CD1c-positive myeloid dendritic cell (primary cell): ENCODE results near the gene IGFL4.

Source experiments
- DNase-seq: peaks from one replicate; pipeline ENCODE4 v3.0.0-alpha.2; 2016; ENCODE audit errors: extremely low spot score

The IGFL4 gene

DNA sequence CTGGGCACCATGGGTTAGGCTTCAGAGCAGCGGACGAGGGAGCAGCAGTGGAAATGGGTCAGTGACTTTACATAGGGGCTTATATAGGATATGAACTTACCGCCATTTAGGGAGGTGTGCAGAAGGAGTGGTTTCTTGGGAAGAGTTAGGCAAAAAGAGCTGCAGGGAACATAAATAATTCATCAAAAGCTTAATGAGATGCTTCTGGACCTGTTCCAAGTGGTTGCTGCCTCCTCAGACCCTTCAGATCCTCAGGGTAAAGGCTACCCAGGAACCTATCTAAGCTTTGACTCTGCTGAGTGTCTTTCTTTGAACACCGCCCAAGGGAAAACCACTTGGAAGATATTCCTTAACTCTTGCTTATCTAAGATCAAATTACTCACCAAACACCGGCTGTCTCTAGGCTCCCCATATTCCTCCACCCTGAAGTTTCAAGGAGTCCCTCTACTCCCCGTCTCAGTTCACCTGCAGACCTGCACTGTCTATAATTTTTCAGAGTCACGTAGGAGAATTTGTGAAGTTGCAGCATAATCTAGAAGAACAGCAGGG lies at the start of gene IGFL4:
IGFL4 (minus strand) TSS at position 51 of the 549 bp plus-strand sequence; CDS start at position 11, 40 bp downstream.
- no peak for DNase-seq

DNA sequence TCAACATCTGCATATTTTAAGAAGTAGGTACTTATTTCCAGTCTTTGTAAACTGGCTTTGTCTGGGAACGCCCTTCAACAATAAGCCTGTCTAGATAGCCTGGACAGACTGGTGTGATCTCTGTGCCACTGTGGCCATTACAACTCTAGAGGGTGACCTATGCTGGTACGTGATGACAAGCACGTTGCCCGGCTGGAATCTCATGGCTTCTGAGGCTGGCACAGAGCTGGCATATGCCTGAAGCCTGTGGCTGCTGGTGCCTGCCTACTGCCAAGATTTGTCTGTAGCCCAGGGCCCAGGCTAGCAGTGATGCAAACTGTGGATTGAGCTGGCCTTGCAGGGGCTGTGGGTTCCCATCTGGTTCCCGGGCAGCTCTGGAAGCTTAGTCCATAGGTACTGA lies 49.6 kb upstream of the IGFL4 start:
- DNase-seq: no peak

DNA sequence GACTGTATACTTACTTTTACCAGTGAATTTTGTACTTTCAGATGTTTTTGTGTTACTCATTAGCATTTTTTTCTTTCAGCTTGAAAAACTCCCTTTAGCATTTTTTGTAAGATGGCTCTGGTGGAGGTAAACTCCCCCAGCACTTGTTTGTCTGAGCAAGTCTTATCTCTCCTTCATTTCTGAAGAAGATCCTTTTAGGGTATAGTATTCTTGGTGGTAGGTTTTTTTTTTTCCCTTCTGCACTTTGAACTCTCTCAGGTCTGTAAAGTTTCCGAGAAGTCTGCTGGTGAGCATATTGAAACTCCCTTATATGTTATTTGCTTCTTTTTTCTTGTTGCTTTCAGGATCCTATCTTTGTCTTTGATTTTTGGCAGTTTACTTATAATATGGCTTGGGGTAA lies 48.6 kb upstream of the IGFL4 start:
- DNase-seq: no peak

DNA sequence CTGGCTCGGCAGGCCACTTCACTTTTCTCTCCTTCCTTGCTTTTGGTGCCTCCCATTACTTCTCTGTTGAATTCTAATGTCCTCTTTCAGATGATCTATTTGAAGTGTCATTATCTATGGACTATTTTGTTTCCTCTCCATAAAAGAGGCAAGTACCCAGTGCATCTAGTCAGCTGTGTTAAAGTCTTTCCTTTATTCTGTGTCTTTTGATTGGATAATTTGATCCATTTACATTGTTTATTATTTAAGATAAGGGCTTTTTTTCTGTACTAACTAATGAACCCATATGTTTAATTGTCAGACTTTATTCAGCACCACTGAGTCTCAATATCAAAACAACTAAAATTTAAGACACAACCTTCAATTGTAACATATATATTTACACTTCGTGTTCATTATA lies 47.3 kb upstream of the IGFL4 start:
- no peak for DNase-seq

DNA sequence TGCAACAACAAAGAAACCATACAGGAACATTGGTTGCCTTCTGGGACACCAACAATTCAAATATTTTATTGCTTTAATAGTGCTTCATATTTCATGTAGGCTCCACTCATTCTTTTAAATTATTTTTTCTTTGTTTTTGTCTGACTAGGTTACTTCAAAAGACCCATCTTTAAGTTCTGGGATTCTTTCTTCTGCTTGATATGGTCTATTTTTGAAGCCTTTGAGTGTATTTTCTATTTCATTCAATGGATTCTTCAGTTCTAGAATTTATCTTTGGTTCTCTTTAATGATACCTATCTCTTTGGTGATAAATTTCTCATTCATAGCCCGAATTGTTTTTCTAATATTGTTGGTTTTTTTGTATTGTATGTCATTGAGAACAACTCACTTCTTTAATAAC lies 45.1 kb upstream of the IGFL4 start:
- no peak for DNase-seq

DNA sequence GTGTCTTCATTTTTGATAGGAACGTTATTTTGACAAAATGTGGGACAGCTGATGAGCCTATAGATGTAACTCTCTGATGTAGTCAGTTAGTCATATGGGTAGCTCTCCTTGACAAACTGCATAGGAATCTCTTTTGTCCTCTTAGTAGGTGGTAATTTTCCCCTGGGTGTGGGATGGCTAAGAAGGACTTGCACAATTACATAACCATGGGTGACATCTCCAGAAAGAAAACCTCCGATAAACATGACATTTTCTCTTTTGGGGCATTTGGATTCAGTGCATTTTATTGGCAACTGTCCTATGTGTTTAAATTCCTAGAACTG lies 41.9 kb upstream of the IGFL4 start:
- no peak for DNase-seq

DNA sequence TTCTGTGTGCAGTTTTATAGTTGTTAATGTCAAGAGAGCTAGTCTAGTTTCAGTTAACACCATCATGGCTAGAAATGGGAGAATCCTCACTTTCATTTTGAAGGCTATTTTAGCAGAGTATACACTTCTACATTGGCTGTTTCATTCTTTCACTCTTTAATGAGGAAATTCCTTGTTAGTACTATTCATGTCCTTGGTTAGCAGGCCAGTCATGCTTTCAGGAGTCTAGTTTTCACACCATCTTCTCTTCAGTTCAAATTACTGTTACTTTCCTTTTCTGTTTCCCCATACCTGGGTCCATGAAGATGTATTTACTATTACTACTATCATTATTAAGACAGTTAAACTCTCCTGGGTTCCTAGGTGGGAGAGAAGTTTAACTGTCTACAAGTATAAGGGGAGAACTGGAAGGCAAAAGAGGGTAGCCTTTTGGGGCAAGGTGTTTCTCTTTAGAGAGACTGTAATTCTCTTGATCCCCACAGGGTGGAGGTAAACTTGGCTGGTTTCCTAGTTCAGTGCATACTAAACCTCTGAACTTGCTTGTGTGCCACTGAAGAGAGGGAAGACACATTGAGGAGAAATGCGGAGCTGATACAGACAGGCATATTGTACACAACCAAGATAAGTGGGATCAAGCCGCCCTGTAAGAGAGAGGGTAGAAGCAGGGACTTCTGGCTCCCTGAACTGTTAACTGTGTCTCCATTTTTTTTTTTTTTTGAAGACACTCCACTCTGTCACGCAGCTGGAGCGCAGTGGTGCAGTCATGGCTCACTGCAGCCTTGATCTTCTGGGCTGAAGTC lies 41.3 kb upstream of the IGFL4 start:
- peak; percentile 50 for DNase-seq

DNA sequence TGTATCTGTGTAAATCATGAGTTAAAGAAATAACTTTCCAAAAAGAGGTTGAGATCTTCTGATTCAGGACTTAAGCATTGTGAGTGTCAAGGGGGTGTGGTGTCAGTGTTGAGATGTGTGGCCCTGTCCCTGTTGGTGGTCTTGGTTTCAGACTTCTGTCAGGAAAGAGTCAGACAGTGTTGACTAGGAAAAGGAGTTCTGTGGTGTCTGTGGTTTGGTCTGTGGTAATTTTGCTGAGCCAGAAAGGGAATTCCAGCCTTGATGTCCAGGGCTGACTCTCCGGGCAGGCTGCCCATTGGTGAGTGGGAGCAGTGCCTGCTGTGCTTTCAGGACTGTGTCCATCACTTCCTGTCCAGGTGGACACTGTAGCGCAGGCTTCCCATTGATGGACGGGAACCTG lies 39.8 kb upstream of the IGFL4 start:
- no peak for DNase-seq

DNA sequence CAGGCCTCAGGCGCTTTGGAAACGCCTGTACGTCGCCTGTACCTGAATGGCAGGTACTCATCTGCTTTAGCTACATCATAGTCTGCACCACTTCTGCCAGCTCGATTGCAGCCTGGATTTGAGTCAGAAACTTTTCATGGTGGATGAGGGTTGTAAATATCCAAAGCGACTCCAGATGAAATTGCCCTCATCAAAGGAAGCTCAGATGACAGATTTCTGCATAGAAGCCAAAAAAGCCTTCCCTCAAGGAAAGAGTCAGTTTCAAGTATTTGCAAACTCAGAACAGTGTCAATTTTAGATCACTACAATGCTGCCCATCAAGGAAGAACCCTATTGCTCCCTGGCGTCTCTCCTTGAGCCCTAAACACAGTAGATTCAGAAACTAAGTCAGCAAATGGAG lies 38.8 kb upstream of the IGFL4 start:
- no peak for DNase-seq

DNA sequence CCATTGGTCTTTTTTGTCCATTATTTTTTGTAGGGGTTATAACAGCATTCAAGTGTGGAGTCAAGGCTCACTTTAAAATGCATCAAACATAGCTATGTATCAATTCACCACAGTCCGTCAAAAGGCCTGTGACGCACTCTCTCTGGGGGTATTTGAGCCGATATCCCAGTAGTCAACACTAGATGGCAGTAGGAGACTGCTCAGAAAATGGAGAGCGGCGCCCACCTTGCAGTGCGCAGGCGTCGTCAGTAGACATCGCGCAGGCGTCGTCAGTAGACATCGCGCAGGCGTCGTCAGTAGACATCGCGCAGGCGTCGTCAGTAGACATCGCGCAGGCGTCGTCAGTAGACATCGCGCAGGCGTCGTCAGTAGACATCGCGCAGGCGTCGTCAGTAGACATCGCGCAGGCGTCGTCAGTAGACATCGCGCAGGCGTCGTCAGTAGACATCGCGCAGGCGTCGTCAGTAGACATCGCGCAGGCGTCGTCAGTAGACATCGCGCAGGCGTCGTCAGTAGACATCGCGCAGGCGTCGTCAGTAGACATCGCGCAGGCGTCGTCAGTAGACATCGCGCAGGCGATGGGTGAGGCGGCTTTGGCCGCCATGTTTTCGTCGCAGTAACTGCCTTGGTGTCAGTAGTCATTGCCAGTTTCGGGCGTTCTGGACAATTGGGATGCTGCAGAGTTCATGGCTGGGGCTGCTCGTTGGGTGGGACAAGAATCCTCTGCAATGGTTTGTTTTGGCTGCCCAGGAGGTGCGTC lies 38.0 kb upstream of the IGFL4 start:
- DNase-seq: peak; percentile 57

DNA sequence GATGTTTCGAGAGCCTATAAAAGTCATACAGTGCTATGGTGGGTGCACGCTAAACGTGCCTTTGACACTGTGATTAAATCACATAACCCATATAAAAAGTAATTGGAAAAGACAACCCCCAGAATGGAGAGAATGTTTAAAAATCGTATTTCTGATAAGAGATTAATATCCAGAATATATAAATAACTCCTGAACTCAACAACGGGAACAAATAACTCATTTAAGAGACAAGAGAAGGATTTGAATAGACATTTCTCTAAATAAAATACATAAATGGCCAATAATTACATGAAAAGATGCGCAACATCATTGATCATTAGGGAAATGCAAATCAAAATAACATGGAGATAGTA lies 37.0 kb upstream of the IGFL4 start:
- DNase-seq: no peak

DNA sequence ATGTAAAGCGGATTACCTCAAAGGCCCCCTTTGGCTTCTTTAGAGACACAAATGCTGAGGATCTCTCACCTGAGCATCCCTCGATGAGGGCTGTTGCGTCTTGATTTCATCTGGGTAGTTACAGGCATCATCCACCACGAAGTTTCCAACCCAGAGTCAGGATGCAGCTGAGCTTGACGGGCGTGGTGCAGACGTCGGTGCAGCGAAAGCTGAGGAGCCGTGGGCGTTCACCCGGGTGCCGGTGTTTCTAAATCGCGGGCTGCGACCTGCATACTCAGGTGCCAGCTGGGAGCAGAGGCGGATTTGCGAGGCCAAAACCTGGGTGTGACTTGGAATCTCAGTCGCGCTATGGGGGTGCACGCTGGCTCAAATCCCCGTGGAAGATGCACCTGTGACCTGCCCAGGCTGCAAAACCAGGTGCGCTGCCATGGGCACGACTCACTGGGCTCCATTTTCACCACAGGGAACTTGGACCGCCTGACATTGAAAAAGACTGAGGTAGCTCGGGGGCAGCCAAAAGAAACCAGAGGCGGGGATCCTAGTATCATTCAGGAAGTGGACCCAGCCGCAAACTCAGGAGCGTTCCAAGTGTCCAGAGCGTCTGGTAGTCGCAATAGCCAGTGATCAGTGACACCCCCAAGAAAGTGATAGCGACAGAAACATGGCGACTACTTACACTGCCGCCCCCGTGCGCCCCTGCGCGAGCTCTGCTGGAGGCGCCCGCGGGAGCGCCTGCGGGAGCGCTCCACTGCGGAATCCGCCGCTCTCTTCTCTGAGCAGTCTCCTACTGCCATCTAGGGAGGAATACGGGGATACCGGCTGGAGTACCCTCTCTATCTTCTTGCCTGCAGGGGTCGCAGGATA lies 36.4 kb upstream of the IGFL4 start:
- peak; percentile 68 for DNase-seq

DNA sequence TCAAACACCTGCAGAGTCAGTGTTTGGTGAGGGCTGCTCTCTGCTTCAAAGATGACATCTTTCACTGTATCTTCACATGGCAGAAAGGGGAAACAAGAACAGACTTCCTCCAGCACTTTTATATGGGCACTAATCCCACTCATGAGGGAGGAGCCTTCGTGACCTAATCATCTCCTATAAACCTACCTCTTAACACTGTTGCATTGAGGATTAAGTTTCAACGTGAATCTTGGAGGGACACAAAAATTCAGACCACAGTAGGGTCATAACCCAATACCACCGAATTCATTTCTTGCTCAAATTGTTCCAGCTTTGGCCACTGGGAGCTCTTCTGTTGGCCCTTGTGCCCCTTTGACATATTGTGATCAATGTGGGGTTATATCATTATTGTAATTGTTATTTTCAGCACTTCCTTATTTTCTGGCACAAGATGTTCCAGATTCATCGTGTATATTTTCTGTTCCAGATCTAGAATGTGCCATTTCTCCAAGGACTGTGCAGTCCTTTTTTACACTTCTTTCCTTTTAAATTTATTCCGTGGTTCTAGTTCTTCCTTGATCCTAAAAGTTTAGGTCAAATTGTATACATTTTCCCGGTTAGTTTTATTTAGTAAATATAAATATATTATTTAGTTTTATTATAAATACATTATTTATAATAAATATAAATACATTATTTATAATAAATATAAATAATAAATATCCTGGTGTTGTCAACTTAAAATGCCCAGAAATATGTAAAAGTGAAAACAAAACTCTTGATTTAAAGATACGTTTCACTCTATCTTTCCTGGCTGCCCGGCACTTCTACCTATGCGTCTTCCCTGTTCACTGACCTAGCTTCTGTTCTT lies 35.5 kb upstream of the IGFL4 start:
- peak; percentile 45 for DNase-seq

DNA sequence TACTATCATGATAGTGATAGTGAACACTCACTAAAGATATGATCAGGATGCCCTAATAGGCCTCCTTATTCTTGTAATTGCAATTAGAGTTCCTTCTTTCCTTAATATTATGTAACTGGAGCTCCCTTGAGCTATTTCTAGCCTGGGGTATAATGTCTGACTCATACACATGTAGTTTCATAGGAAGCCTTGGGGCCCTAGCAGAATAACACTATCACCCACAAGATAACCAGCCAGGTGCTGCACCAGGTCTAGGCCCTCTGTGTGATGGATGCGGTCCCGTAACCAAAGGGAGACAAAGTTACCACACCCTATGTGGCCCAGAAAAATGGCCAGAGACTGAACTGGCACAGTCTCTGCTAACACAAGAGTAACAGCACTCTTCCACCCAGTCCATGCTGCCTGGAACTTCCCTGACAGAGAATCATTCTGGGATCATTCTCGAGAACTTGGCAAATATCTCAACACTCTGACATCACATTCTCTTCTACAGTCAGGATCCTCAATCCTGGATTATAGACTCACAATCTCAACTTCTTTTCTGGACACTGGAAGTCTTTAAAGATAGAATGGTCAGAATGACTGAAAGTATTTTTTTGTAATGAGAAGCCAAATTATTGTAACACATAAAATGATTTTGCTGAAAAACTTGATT lies 32.6 kb upstream of the IGFL4 start:
- no peak for DNase-seq

DNA sequence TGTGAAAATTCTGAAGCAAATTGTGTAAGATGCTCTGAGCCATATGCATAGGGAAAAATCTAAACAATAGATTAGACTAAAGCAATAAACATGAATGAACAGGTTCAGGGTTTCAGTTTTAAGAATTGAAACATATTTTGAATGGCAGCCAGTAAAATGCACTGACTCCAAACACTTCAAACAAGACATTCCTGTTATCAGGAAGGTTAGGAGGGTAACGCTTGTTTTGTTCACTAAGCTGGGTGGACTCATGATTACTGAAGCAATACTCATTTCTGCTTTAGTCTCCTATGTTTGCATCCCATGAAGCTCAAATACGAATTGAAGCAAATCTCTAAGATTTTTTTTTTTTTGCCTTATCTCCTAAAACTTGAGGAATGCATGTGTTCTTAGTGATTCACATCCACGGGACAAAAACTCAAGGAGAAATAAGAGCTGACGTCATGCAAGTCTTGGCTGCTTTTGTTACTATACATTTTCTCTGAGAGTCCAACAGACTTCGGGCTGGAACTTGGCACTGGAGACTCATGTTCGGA lies 29.1 kb upstream of the IGFL4 start:
- DNase-seq: no peak

DNA sequence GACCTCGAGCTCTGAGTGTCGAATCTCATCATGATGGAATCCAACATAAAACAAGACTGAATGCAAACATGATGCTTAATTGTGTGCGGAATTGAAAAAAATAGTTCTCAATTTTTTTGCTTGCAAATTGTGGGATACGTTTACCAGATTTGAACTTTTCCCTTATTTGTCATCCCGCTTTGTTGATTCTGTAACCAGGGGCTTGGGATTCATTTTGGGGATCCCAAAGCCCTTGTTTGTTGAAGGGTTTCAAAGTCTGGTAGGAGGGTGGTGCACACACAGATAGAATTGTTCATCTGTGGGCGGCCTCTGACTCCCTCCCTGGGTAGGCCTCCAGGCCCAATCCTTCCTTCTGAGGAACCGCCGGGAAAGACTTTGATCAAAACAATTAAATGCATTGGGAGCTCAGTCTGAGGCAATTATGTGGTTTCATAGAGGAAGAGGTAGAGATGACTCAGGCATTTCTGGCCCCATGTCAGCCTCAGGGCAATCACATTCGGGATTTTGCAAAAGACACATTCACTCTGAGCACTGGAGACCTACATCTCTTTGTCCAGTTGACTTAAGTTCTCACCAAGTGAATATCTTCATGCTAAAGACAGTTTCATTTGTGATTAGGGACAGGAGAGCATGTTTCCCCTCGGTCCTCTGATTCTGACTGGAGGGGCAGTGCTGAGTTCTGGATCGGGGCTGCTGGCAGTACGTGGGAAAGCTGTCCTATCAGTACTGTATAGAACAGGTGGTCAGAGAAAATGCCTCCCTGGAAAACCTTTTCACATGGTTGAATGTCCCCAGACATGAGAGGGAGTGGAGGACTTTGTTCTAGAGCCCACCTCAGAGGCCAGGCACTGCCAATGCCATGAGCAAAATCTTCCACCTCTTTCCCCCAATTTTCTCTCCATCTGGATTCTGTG lies 27.8 kb upstream of the IGFL4 start:
- DNase-seq: peak; percentile 40

DNA sequence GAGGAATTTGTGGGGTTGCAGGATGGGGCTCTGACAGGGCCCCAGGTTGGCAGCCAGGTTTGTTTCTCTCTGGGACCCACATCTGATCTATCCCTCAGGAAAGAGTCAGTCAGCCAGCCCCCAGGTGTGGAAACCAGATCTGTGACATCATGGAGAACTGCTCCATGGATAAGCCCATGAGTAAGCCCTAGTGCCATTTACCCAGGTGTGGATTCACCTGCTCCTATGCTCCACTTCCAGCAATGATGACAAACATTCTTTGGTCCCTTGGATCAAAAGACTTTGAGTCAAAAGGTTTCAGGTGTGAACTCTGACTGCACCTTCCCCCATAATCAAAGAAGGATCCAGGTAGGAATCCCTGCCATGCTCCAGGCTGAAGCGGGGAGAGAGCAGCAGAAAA lies 26.9 kb upstream of the IGFL4 start:
- no peak for DNase-seq

DNA sequence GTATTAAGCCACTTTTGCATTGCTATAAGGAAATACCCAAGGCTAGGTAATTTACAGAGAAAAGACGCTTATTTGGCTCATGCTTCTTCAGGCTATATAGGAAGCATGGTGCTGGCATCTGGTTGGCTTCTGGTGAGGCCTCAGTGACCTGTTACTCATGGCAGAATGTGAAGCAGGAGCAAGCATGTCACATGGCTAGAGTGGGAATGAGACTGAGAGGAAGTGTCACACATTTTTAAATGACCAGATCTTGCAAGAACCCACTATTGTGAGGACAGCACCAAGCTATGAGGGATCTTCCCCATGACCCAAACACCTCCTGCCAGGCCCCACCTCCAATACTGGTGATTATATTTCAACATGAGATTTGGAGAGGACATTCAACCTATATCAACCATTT lies 25.7 kb upstream of the IGFL4 start:
- DNase-seq: no peak

DNA sequence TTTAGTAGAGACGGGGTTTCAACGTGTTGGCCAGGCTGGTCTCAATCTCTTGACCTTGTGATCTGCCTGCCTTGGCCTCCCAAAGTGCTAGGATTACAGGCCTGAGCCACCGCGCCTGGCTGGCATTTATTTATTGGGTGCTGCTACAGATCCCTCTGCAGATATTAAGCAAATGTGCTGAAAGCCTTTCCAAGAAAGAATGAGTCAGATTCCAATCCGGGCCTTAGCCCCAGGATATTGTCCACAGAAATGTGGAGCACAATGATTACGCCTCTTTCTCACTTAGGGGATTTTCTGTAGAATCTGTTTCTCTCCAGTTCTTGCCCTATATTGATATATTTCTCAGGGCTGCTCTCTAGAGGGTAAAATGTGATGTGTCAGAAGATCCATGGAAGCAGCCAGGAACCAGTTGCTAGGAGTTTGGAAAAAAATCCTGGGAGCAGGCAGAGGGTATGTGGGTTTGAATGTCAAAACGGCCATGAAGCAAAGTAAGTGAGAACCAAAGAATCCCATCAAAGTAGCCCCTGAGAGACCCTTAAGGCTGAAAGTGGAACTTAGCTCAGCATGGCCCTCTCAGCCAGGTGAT lies 24.8 kb upstream of the IGFL4 start:
- no peak for DNase-seq
